ENCODE data around the gene AMOTL1.

- no peak for TF ChIP-seq CTCF (IDR thresholded peaks at IDR 0.05 in 4 of 5, conservative IDR thresholded peaks at IDR 0.05 in 1 of 5)
- TF ChIP-seq POLR2A (IDR thresholded peaks at IDR 0.05), result no peak
Observed at GRCh38 chr11:94734563-94735275, 33.4 kb upstream of the AMOTL1 start.
